Embryonic facial prominence (tissue), 1 donor: ENCODE measurements around the gene FAM83C.
"Not testable (repeated sequence)": the region's sequence is repeated elsewhere in the genome, so short reads cannot be mapped to it uniquely, and the experiment has no call there.

Source experiments
- DNase-seq: peaks from one replicate; pipeline ENCODE4 v3.0.0-alpha.2; 2016; ENCODE audit errors: extremely low spot score

FAM83C gene

GRCh38 chr20:35267092-35267491, 25.1 kb downstream of the FAM83C start:
- no peak for DNase-seq

- DNase-seq, result no peak
Measured at GRCh38 chr20:35264755-35265154, 27.5 kb downstream of the FAM83C start.

- DNase-seq, result no peak
Measured at GRCh38 chr20:35263532-35264341, 28.5 kb downstream of the FAM83C start.

GRCh38 chr20:35262731-35263531, 29.3 kb downstream of the FAM83C start:
- not testable (repeated sequence) for DNase-seq

- not testable (repeated sequence) for DNase-seq
Measured at GRCh38 chr20:35262321-35262720, 29.9 kb downstream of the FAM83C start.

GRCh38 chr20:35260426-35260825, 31.8 kb downstream of the FAM83C start:
- DNase-seq, result no peak

- DNase-seq, result no peak
Measured at GRCh38 chr20:35257175-35257909, 34.9 kb downstream of the FAM83C start.

GRCh38 chr20:35254448-35254999, 37.7 kb downstream of the FAM83C start:
- DNase-seq, result no peak

GRCh38 chr20:35253010-35253409, 39.2 kb downstream of the FAM83C start:
- no peak for DNase-seq

- DNase-seq, result not testable (repeated sequence)
Measured at GRCh38 chr20:35252598-35252997, 39.6 kb downstream of the FAM83C start.

- no peak for DNase-seq
Measured at GRCh38 chr20:35252037-35252461, 40.2 kb downstream of the FAM83C start.

GRCh38 chr20:35251613-35251940, 40.6 kb downstream of the FAM83C start:
- DNase-seq, result no peak

- no peak for DNase-seq
Measured at GRCh38 chr20:35248641-35249475, 43.4 kb downstream of the FAM83C start.

- DNase-seq, result no peak
Measured at GRCh38 chr20:35246723-35247122, 45.5 kb downstream of the FAM83C start.

- no peak for DNase-seq
Measured at GRCh38 chr20:35243986-35244385, 48.2 kb downstream of the FAM83C start.

GRCh38 chr20:35243317-35243716, 48.9 kb downstream of the FAM83C start:
- no peak for DNase-seq

GRCh38 chr20:35240811-35241293, 51.4 kb downstream of the FAM83C start:
- no peak for DNase-seq

GRCh38 chr20:35240083-35240810, 52.0 kb downstream of the FAM83C start:
- DNase-seq, result no peak

- DNase-seq, result no peak
Measured at GRCh38 chr20:35238735-35239134, 53.5 kb downstream of the FAM83C start.

GRCh38 chr20:35238170-35238569, 54.1 kb downstream of the FAM83C start:
- DNase-seq, result no peak
